Right lung (tissue), 10 donors: ENCODE results near the gene MCM8. TPM values are rescaled to one million over a fixed set of nuclear protein-coding genes. Genes with fewer than 3 reads are reported as not detected.

Experiments
- DNase-seq, 2 donors: peaks; one replicate each; pipeline ENCODE4 v3.0.0-alpha.2; 2013
- long read RNA-seq, 8 donors: transcript quantifications; one replicate each; lab custom pipeline, GENCODE V29; 2026
- polyA plus RNA-seq, 5 donors: library from polyadenylated mRNA; unstranded; fragments of 120-200 nt; gene quantifications; one replicate each; pipeline versions ENCODE4 v1.2.1 to v1.2.3, GENCODE V29; 2013; ENCODE audit warnings: inconsistent platforms in 1 of 5, low replicate concordance in 1 of 5; ENCODE audit not compliant: insufficient read length in 5 of 5, insufficient read depth in 1 of 5

Gene MCM8
- polyA plus RNA-seq: 10 to 100 TPM; 10.4 to 20.5 (median 17.4) TPM
- long read RNA-seq, donor 1, partial matches to known transcripts: 10 of 10 reads
- long read RNA-seq, donor 1, other reads (novel, unspliced or antisense): 0 of 10 reads
- long read RNA-seq, donor 2: 0 reads
- long read RNA-seq, donor 3, partial matches to known transcripts: 9 of 9 reads
- long read RNA-seq, donor 3, other reads (novel, unspliced or antisense): 0 of 9 reads
- long read RNA-seq, donor 4, partial matches to known transcripts: 5 of 5 reads
- long read RNA-seq, donor 4, other reads (novel, unspliced or antisense): 0 of 5 reads
- long read RNA-seq, donor 5, full-length matches to known transcripts: 1 of 7 reads
- long read RNA-seq, donor 5, partial matches to known transcripts: 6 of 7 reads
- long read RNA-seq, donor 5, other reads (novel, unspliced or antisense): 0 of 7 reads
- long read RNA-seq, donor 6: 0 reads
- long read RNA-seq, donor 7, partial matches to known transcripts: 6 of 6 reads
- long read RNA-seq, donor 7, other reads (novel, unspliced or antisense): 0 of 6 reads
- long read RNA-seq, donor 8: 0 reads

DNA sequence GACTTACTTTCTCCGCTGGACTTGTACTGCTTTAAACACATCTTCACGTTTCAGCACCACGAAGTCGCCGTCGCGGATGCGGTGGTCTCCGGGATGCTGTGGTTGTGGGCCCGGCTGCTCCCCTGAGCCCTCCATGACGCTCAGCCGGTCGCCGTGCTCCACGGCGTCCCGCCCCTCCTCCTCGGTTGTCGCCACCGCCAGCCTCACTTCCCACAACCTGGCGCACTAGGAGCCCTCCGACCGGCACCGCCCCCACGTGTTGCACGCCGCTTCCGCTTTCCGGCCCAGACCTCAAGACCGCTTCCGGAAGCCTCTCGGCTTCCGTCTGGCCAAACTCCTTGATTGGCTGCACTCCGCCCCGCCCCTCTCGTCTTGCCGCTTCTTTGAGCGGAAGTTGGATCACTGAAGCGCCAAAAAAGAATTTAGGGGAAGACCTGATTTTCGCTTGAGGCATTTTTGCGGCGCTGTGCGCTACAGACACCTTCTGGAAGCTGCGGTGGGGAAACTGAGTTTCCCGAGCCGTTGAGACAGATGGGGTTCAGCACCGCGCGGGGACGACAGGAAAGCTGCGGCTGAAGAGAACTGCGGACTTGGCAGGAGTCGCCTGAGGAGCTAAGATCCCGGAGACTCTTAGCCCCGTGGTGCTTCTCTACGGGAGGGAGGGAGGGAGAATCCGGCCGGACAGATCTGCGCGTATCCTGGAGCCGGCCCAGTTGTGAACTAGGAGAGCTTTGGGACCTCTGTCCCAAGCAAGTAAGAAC is at the start of gene MCM8, which contains the start of gene TRMT6:
TSS of gene MCM8 (plus strand) at position 382 of the 761 bp plus-strand sequence. CDS start 1,364 bp downstream, outside the sequence.
TSS of gene TRMT6 (minus strand) at position 263 of the 761 bp plus-strand sequence. CDS start at position 135, 128 bp downstream.
- DNase-seq: peak; percentile 91 to 95

DNA sequence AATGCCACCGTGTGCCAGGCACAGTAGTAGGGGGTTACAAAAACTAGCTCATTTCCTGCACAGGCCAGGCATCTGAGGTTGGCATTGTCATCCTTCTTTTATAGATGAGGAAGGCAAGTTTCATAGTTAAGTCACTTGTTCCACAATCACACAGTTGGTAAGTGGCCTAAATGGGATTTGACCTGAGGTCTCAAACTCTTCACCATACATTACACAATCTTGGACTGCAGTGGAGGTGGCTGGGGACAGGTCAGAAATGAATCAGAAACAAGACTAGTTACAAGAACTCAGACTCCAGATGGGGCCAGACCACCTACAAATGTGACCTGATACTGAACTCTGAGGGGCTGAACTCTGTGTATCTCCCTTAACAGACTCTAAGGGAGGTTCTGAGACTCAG is 49.5 kb upstream of the MCM8 start:
- DNase-seq: no peak

DNA sequence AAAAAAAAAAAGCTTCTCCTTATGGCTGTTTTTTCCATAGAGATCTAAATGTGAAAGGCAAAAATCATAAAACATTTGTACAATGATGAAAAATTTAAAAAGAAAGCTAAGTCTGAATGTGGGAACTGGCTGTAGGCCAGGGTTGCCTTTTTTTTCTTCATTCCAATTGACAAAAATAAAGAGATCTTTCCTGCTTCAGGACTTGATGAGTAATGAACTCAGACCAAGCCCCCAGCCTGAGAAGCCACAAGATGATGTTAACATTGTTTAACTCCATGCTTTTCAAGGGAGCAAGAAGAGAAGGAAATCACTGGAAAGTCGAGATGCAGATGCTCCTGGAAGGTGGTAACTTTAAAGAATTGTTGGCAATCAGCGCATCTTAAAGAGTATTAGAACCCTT is 41.5 kb upstream of the MCM8 start:
- no peak for DNase-seq

DNA sequence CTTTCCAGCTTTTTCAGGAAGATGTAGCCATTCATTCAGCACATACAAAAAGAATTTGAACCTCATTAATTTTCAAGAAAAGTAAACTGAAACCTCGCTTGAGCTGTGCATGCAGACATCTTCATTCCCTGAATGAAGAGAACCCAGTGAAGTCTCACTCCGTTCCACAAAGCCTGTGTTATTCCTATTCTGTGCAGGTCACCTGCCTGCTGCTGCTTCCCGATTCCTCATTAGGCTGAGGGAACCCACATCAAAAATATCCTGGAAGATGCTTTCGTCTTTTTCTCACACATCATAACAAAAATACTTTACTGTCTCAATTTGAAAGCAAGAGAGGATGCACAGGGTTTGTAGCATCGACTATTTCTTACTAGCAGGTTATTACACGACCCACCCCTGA is 40.3 kb upstream of the MCM8 start:
- DNase-seq: no peak

DNA sequence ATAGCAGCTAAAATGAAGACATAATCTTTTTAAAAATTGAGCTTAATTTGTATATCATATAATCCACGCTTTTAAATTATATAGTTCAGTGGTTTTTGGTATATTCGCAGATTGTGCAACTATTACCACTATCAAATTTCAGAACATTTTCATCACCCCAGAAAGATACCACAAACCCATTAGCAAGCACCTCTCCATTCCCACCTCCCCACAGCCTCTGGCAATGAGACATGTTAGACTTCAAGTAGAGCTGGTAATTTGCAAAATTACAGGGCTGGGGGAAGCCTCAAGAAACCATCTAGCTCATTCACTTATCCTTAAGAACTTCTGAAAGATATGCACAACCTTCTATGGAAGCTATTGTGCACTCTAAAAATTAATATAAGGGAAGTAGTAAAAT is 37.3 kb upstream of the MCM8 start:
- no peak for DNase-seq

DNA sequence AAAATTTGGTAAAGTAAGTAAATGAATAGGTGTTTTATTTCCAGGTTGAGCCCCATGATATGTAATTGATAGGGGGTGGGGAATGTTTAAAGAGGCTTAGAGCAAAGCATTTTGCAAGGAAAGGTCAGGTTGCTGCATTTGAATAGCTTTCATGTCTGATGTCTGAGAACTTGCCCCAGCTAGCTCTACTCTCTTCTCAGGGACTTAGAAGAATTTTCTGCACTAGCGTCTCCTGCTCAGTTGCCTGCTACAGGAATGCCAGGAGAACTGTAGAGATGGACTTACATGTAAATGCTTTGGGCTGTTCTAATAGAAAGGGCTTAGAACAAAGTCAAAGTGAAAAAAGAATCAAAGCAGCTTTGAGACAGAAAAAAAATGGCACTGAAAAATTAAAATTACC is 35.6 kb upstream of the MCM8 start:
- no peak for DNase-seq

DNA sequence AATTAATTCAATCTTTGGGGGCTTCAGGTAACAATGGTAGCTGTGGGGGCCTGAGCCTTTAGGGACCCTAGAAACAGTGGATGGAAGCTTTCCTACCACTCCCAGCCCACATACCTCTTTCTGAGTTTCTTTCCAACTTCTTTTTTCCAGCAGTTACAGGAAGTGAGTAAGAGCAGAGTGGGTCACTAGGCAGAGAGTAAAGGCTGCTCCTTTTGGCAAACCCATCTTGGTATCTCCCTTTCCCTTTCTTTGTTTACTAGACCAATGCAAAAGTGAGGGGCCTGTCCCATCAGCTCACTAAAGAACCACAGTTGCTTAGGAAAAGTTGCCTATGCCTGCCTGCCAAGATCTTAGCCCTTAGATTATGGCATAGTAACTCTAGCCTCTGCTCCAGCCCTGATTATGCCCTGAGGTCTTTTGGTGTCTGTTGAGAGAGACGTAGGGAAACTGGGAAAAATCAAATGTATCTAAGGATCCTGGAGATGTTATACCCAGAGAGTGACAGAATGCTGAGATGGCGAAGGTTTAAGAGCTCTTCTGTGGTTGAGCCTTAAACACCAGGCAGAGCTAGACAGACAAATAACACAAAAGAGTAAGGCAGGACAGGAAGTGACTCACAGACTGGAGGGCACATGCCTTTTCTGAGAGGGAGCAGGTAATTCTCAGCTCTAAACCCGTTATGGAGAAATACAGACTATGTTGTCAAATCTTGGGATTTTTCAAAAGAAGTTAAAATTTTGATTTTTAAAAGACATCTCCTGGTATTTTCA is 31.4 kb upstream of the MCM8 start:
- DNase-seq: no peak

DNA sequence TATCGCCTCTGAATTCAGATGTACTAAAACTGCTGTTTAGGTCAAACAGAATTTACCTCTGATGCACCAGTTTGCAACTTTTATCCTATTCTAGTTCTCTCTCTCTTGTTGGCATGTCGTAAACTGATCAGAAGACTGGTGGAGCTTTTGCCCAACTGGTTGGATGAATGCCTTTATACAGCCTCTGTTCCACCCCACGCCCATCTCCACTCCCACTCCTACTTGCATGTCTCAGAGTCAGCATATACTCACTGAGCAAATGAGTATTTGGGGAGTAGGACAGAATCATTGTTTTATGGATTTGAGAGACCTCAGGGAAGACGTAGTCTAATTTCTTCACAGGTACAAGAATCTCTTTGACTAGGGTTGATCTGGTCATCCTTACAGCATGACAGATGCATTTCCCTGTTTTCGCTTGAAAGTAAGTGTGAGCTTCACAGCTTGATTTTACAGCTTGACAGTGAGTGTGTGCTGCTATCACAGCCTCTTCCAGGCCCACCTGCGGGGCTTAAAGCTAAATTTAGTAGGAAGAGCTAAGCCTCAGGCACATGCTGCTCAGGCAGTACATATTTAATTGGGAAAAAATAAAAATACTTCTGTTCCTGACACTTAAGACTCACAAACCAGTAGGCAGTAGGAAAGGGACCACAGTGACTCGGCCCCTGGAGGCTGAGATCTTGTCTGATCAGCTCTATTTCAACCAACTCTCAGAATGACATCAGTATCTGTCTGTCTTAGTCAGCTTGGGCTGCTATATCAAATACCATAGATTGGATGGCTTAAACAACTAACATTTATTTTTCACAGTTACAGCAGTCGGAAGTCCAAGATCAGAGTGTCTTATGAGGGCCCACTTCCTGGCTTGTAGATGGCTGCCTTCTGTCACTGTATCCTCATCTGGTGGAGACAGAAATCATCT is 30.6 kb upstream of the MCM8 start:
- no peak for DNase-seq

DNA sequence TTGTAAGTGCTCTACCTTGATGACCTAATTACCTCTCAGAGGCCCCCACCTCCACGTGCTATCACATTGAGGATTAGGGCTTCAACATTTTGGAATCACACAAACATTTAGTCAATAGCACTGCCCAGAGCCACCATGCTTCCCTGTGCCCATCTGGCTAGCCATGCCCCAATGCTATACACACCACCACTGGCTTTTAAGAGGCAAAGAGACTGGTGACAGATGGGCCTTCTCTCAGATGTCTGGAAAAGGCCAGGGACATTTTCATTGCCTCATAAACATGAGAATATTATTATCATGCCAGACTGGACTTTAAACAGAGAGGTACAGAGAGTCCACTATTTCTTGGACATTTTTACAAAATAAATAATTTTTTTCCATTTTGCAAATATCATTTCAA is 29.9 kb upstream of the MCM8 start:
- DNase-seq: no peak

DNA sequence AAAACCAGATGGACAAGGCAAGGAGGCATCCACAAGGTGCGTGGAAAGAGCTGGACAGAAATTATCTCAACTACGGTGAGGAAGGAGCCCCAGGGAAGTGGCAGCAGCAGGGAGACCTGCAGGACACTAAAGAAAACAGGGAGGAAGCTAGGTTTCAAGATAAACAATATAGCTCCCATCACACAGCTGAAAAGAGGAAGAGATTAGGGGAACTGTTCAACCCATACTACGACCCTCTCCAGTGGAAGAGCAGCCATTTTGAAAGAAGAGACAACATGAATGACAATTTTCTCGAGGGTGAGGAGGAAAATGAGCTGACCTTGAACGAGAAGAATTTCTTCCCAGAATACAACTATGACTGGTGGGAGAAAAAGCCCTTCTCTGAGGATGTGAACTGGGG is 27.0 kb upstream of the MCM8 start:
- DNase-seq: no peak

DNA sequence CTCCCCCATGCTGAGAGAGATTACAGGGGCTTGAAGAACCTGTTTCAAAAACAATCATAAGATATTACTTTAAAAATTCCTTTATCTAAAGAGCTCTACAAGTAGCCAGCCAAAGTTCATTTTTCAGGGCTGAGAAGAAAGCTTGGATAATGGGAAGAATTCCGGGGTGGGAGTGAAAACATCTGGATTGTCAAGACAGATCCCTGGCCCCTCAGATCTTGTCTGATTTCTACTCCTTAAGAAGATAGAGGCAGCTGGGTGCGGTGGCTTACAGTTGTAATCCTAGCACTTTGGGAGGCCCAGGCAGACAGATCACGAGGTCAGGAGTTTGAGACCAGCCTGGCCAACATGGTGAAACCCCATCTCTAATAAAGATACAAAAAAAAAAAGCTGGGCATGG is 24.9 kb upstream of the MCM8 start:
- no peak for DNase-seq

DNA sequence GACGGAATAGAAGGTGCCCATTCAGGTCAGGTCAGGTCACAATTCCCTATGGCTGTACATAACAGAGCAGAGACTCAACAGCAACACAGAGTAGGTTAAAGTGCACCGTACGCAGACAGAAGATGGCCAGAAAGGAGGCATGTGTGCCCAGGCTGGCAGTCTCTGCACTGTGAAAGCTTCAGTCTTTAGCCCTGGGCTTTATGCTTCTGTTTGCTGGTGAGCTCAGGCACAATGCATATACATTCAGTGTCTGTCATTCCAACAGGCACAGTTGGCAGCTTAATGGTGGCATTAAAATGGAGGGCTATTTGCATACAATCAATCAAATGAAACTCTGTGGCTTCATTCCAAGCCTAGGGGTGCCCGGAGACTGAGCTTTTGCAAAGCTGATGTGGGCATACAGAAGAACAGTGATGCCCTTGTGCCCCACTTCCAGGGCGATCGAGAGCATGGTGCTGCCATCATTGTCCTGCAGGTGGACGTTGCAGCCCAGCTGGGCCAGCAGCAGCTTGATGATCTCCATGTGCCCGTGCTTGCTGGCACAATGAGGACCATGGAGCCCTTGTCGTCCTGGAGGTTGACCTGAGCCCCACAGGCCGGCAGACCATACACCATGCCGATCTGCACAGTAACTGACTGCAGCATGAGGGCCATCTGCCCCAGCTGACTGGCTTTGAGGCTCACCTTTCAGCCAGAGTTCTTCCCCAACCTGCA is 22.5 kb upstream of the MCM8 start:
- DNase-seq: no peak

DNA sequence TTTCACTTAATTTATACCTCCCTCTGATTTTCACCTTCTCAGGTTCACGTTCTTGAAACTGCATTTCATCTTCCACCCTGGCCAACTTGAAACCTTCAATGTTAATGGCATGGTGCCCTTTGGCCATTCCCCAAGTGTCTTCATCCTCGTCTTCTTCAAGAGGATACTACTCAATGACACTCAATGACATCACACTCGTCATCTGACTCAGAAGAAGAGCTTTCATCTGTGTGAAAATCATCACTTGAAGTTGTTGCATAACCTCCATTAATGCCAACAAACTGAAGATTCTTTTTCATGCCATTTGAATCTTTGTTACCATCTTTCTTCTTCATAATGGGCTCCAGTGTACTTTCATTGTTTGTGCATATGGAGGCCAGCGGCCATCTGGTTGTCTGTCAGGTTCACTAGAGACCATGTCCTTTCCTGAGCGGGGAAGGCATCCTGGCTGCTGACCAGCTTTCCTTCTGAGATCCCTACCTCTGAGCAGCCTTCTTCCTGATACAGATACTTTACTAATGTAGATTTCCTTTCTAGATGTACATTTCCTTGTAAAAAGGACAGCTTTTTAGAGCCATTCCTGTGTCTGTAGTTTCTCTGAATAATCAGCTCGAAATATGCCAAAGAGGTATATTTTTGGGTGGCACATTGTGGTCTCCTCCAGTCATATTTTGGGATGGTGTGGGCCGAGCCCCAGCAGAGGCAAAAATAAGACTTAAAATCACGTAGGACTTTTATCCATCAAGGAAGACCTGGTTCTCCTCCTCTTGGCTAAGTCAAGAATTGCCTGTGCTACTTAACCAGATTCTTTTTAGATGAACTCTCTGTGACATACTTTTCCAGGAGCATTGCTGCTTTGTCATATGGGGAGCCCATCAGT is 21.4 kb upstream of the MCM8 start:
- DNase-seq: no peak

DNA sequence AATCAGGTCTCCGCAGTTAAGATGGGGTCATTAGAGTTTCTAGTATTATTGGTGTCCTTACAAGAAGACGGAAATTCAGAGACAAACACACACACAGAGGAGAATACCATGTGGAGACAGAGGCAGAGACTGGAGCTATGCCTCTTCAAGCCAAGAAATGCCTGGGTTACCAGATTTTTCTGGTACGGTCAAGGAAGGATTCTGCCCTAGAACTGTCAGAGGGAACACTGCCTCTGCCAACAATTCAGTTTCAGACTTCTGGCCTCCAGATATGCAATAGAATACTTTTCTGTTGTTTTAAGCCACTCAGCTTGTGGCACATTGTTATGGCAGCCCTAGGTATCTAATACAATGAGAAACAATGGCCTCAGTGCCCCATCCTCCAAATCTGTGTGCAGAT is 19.0 kb upstream of the MCM8 start:
- no peak for DNase-seq

DNA sequence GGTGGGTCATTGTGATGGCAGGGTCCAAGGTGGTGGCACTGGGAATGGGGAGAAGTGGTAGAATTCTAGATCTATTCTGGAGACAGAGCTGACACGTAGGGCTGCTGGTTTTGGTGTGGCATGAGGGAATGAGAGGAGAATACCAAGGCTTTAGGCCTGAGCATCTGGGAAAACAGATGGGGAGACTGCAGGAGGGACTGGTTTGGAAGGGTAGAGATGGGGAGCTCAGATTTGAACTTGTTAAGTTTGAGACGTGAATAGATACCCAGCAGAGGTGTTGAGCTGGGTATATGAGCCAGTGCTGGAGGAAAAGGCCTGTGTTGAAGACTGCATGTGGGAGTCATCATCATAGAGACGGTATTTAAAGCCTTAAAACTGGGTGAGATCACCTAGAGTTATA is 17.7 kb upstream of the MCM8 start:
- DNase-seq: no peak

DNA sequence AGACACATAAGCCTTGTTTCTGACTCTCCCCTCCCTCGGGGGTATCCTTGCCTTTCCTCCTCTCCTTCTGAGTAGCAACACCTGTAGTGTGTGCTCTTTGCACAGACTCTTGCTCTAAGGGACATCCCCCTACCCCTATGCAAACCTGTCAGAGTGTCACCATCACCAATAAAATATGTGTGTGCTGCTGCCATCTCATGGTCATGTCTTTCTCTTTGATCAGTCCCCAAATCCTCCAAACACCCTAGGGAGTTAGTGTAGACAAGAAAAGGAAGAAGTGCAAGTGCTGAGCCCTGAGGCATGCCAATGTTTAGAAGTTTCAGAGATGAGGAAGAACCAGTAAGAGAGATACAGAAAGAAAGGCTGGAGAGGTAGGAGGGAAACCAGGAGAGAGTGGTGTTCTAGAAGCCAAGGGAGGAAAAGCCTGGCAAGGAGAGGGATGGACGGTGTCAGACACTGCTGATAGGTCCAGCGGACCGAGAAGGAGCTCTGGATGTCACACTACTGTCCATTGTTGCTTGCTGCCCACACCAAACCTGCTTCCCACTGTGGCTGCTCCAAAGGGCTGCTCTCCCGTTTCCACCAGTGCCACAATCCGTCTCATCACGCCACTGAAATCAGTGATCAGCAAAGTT is 16.5 kb upstream of the MCM8 start:
- no peak for DNase-seq

DNA sequence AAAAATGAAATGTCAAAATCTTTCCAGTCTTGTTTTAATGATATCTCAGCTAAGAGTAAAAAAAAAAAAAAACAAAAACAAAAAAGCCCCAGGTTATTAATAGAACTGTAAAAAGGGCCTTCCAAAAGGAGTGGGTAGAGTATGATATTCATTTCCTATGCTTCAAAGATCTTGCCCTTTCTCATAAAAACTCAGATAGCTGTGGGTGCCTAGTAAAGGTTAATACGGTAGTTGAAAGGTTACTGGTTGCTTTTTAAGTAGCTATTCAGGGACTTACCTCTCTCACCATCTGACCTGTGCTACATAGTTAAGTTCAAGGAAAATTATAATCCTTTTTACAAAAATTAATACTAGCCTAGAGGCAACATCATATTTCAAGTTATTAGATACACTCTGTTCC is 15.1 kb upstream of the MCM8 start:
- DNase-seq: no peak

DNA sequence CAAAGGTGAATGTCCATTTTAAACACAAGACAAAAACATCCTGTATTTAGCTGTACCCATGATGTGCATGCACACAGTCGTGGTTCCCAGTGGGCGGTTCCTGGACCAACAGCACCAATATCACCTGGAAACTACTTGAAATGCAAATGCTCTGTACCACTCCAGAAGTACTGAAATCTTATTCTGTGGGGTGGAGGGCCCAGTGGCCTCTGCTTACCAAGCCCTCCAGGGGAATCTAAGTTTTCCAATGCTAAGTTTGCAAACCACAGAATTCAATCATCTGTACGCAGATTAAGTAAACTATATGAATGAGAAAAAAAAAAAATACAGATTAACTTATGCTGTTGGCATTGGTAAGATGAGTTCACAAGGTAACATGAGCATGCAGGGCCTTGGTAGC is 14.2 kb upstream of the MCM8 start:
- DNase-seq: no peak
